CD14-positive monocyte (primary cell): ENCODE data around the gene GRIK5. TPM values are rescaled to one million over a fixed set of nuclear protein-coding genes. Genes with fewer than 3 reads are reported as not detected.
A peak's percentile ranks its signal among the peaks of the same experiment; 100 is the strongest.

Experiments
- DNase-seq, 3 donors: peaks; one replicate each; pipeline ENCODE4 v3.0.0-alpha.2; 2011 to 2022
- H2AFZ ChIP-seq: 2 replicates; pipeline ENCODE4 v1.6.0; 2012; ENCODE audit warnings: mild to moderate bottlenecking, low read depth, low read length, inconsistent platforms; ENCODE audit not compliant: insufficient read depth, poor library complexity, severe bottlenecking
- H3K27ac ChIP-seq, 2 donors: 1 replicate in 1 of 2; 2 replicates in 1 of 2; pipeline ENCODE4 v1.5.1; 2012 to 2013; ENCODE audit warnings: low read length in 2 of 2, control low read depth in 1 of 2, inconsistent platforms in 1 of 2, low read depth in 1 of 2, mild to moderate bottlenecking in 1 of 2
- H3K27me3 ChIP-seq, 2 donors: one replicate each; pipeline versions ENCODE4 v1.6.0 to v1.6.1; 2011 to 2013; ENCODE audit warnings: low read length in 2 of 2; ENCODE audit not compliant: control insufficient read depth in 2 of 2, insufficient read depth in 2 of 2
- H3K36me3 ChIP-seq, 2 donors: replicated peaks in 1 of 2; 1 replicate in 1 of 2; 2 replicates in 1 of 2; pipeline versions ENCODE4 v1.5.1 to v1.6.1; 2012 to 2013; ENCODE audit warnings: low read length in 2 of 2, control low read depth in 1 of 2, inconsistent platforms in 1 of 2, mild to moderate bottlenecking in 1 of 2; ENCODE audit not compliant: insufficient read depth in 2 of 2, control insufficient read depth in 1 of 2
- H3K4me1 ChIP-seq, 2 donors: 1 replicate in 1 of 2; 2 replicates in 1 of 2; pipeline versions ENCODE4 v1.5.1 to v1.6.1; 2012 to 2013; ENCODE audit warnings: low read length in 2 of 2, control low read depth in 1 of 2, inconsistent platforms in 1 of 2, mild to moderate bottlenecking in 1 of 2, moderate library complexity in 1 of 2; ENCODE audit not compliant: insufficient read depth in 2 of 2, control insufficient read depth in 1 of 2
- H3K4me2 ChIP-seq: replicated peaks from 2 replicates; pipeline ENCODE3; 2012; ENCODE audit warnings: low read length, moderate library complexity, mild to moderate bottlenecking; ENCODE audit not compliant: poor library complexity, severe bottlenecking; ENCODE audit errors: extremely low read depth
- H3K4me3 ChIP-seq, 3 experiments: fragments of 200-600 bp in 1 of 3; sonication (generic) in 1 of 3; replicated peaks in 1 of 3; 1 replicate in 2 of 3; 2 replicates in 1 of 3; pipeline ENCODE4 v1.5.1; 2011 to 2013; ENCODE audit warnings: low read length in 3 of 3, mild to moderate bottlenecking in 3 of 3, control low read depth in 2 of 3, low read depth in 2 of 3, inconsistent platforms in 1 of 3, moderate library complexity in 1 of 3
- H3K79me2 ChIP-seq: 2 replicates; pipeline ENCODE4 v1.6.0; 2012; ENCODE audit warnings: mild to moderate bottlenecking, control low read depth, inconsistent platforms, low read length, moderate library complexity; ENCODE audit not compliant: insufficient read depth
- H3K9ac ChIP-seq: 2 replicates; pipeline ENCODE4 v1.6.0; 2017; ENCODE audit warnings: low read length, mild to moderate bottlenecking; ENCODE audit not compliant: insufficient read depth, poor library complexity, severe bottlenecking
- H3K9me3 ChIP-seq, 2 donors: replicated peaks in 1 of 2; 1 replicate in 1 of 2; 2 replicates in 1 of 2; pipeline versions ENCODE4 v1.5.1 to v1.6.1; 2012 to 2013; ENCODE audit warnings: low read length in 2 of 2, control low read depth in 1 of 2; ENCODE audit not compliant: control insufficient read depth in 1 of 2, insufficient read depth in 1 of 2
- H4K20me1 ChIP-seq: 2 replicates; pipeline ENCODE4 v1.6.0; 2012; ENCODE audit warnings: mild to moderate bottlenecking, low read length, control low read depth, moderate library complexity; ENCODE audit not compliant: insufficient read depth
- H3K27ac Mint-ChIP-seq, 7 donors: one replicate each; pipeline ENCODE4 v1.8.0; 2020; ENCODE audit warnings: mild to moderate bottlenecking in 7 of 7, mixed read lengths in 7 of 7, moderate library complexity in 6 of 7, inconsistent platforms in 2 of 7
- H3K27me3 Mint-ChIP-seq, 3 donors: one replicate each; pipeline ENCODE4 v1.8.0; 2021 to 2022; ENCODE audit warnings: low read depth in 3 of 3, mild to moderate bottlenecking in 3 of 3, mixed read lengths in 3 of 3, moderate library complexity in 3 of 3, inconsistent platforms in 1 of 3
- H3K36me3 Mint-ChIP-seq, 2 donors: one replicate each; pipeline ENCODE4 v1.8.0; 2020; ENCODE audit warnings: mixed read lengths in 2 of 2, inconsistent platforms in 1 of 2, mild to moderate bottlenecking in 1 of 2
- H3K4me1 Mint-ChIP-seq: one replicate; pipeline ENCODE4 v1.8.0; 2020; ENCODE audit warnings: mild to moderate bottlenecking, mixed read lengths
- H3K4me3 Mint-ChIP-seq, 2 donors: one replicate each; pipeline ENCODE4 v1.8.0; 2020; ENCODE audit warnings: mild to moderate bottlenecking in 2 of 2, mixed read lengths in 2 of 2, moderate library complexity in 1 of 2
- H3K9me3 Mint-ChIP-seq, 7 donors: one replicate each; pipeline ENCODE4 v1.8.0; 2020 to 2022; ENCODE audit warnings: mixed read lengths in 7 of 7, mild to moderate bottlenecking in 6 of 7, moderate library complexity in 6 of 7, inconsistent platforms in 2 of 7
- WGBS: methylation state at CpG from one replicate; pipeline ENCODE4 v1.1.5; 2013; ENCODE audit warnings: missing lambda C conversion rate; ENCODE audit not compliant: insufficient coverage; 5-methylcytosine and 5-hydroxymethylcytosine counted together
- intact Hi-C, 2 donors: fragments of 100-400 bp; cut with micrococcal nuclease; formaldehyde crosslinking; loops; one replicate each; pipeline versions ENCODE4 v1.15.0 to v1.15.1; 2023
- polyA plus RNA-seq, 3 donors: library from polyadenylated mRNA; depleted of rRNA in 1 of 3; unstranded in 2 of 3; stranded (reverse) in 1 of 3; fragments of 300-500 nt in 2 of 3; fragments of >200 nt in 1 of 3; fragmentation: Illumina TruSeq in 2 of 3; gene quantifications; 1 replicate in 2 of 3; 2 replicates in 1 of 3; pipeline ENCODE4 v1.2.3, GENCODE V29; 2012 to 2021
- TF ChIP-seq, protein P1 (sequence below): fragments of 200-600 bp; IDR thresholded peaks from one replicate; pipeline ENCODE4 v1.8.0; 2022; ENCODE audit warnings: antibody characterized with exemption, mild to moderate bottlenecking

The GRIK5 gene
- polyA plus RNA-seq, 3 donors, result 0.12 to 0.28 TPM; not detected in 1

DNA sequence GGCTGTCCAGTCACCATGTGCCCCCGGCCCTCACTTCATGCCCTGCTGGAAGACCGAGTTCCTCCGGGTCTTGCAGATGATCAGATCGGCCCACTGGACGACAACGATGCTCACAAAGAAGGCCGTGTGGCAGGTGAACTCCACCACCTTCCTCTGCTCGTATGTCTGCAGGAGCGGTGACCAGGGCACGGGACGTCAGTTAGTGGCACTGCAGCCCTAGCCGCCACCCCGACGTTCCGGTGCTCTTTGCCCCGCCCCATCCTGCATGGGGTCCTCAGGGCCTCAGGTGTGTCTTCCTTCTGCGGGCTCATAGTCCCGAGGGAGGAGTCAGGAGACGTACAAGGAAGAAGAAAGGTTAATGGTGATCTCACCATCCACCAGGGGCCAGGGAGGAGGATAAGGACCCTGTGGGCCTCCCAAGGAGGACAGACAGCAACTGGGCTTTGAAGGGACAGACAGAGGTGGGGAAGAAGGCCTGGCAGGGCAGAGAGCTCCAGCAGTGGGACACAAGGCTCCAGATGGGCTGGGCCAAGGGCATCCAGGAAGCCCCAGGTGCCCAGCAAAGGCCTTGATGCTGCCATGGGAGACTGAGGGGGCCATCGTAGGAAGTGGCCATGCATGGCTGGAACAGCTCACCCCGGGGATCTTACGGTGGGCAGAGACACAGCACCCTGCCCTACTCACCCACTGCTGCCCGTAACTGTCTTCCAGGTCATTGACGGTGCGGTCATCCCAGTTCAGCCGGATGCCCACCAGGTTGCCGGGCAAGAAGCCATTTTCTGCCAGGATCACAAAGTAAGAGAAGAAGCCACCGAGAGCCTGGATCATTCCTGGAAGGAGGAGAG, 101.0 kb downstream of the GRIK5 start:
- H3K36me3 ChIP-seq, result no peaks in the 10 kb centered on the region
- H3K36me3 Mint-ChIP-seq, result peaks cover 0 to 2% of the 10 kb centered on the region in 2 donors
- no peak overlapping the region for H2AFZ ChIP-seq
- TF ChIP-seq, protein P1, sequence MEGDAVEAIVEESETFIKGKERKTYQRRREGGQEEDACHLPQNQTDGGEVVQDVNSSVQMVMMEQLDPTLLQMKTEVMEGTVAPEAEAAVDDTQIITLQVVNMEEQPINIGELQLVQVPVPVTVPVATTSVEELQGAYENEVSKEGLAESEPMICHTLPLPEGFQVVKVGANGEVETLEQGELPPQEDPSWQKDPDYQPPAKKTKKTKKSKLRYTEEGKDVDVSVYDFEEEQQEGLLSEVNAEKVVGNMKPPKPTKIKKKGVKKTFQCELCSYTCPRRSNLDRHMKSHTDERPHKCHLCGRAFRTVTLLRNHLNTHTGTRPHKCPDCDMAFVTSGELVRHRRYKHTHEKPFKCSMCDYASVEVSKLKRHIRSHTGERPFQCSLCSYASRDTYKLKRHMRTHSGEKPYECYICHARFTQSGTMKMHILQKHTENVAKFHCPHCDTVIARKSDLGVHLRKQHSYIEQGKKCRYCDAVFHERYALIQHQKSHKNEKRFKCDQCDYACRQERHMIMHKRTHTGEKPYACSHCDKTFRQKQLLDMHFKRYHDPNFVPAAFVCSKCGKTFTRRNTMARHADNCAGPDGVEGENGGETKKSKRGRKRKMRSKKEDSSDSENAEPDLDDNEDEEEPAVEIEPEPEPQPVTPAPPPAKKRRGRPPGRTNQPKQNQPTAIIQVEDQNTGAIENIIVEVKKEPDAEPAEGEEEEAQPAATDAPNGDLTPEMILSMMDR, result no peak
- no peaks in the 10 kb centered on the region for H4K20me1 ChIP-seq
- H3K27me3 ChIP-seq, result no peaks in the 10 kb centered on the region
- peak overlapping the region in 2 of 7 donors; percentile 9 to 79 for H3K27ac Mint-ChIP-seq
- no peak overlapping the region for H3K27ac ChIP-seq
- H3K4me2 ChIP-seq, result no peak overlapping the region
- H3K4me3 ChIP-seq, result no peak overlapping the region
- no peaks in the 10 kb centered on the region for H3K79me2 ChIP-seq
- H3K4me1 Mint-ChIP-seq, result peaks cover 21% of the 10 kb centered on the region
- no peaks in the 10 kb centered on the region for H3K9me3 ChIP-seq
- H3K9ac ChIP-seq, result no peak overlapping the region
- intact Hi-C loops, result no loop called here
- no peak overlapping the region for H3K4me3 Mint-ChIP-seq
- H3K4me1 ChIP-seq, result peaks cover 18 to 20% of the 10 kb centered on the region in 2 donors
- 92% methylated on average over 21 of the region's 28 CpGs for WGBS
- H3K27me3 Mint-ChIP-seq, result peaks cover 2 to 11% (median 4%) of the 10 kb centered on the region in 3 donors
- H3K9me3 Mint-ChIP-seq, result peaks cover 0 to 3% (median 0%) of the 10 kb centered on the region in 7 donors
- DNase-seq, result no peak

DNA sequence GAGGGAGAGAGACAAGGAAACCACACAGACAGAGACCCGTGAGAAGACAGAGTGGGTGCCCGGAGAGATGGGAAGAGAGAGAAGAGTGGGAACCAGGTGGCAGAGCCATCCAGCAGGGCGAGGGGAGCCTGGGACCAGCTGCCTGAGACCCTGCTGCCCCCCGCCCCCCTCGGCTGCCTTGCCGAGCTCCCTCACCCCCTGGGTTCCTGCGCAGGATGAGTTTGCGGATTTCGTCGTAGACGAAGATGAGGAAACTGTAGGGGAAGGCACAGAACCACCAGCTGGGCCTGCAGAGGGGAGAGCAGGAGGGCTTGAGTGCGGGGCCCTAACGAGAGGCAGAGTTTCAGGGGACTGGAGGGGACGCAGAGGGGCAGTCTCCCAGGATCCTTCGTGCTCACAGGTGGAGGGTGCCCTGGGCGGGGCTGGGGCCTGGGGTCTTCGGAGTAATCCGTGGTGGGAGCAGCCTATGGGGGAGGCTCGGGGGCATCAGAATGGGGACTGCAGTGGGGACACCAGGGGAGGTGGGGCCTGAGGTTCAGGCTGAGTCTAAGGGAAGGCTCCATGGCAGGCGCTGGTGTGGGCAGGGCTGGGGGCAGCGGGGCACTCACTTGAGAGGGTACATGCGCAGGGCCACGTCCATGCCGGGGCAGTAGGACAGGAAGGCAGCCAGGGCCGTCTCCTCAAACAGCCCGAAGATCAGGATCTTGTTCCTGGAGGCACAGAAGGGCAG, 102.8 kb downstream of the GRIK5 start:
- Histone ChIP-seq H3K4me3 (peak overlapping the region; percentile 34 to 72 (median 37)), H4K20me1 (no peaks in the 10 kb centered on the region), H3K4me1 (peaks cover 18 to 20% of the 10 kb centered on the region in 2 donors), H3K36me3 (no peaks in the 10 kb centered on the region), H3K9ac (peak overlapping the region; percentile 79), H3K79me2 (no peaks in the 10 kb centered on the region), H3K27ac (peak overlapping the region; percentile 57 to 91), H3K27me3 (no peaks in the 10 kb centered on the region), H2AFZ (peak overlapping the region; percentile 96), H3K9me3 (no peaks in the 10 kb centered on the region), H3K4me2 (peak overlapping the region; percentile 73)
- Mint-ChIP-seq H3K36me3 (peaks cover 0 to 2% of the 10 kb centered on the region in 2 donors), H3K27ac (peak overlapping the region; percentile 70 to 95 (median 87)), H3K4me3 (peak overlapping the region; percentile 75 to 94), H3K27me3 (peaks cover 0 to 8% (median 4%) of the 10 kb centered on the region in 3 donors), H3K9me3 (peaks cover 0 to 3% (median 0%) of the 10 kb centered on the region in 7 donors), H3K4me1 (peaks cover 21% of the 10 kb centered on the region)
- 26% methylated on average over 26 of the region's 26 CpGs for WGBS
- intact Hi-C loops, result no loop called here
- peak; percentile 60 to 70 (median 60) for DNase-seq
- TF ChIP-seq, protein P1, result no peak
